GM23248 (cell line): ENCODE data around the gene KPNA5. TPM values are rescaled to one million over a fixed set of nuclear protein-coding genes. Genes with fewer than 3 reads are reported as not detected.
"Not testable (repeated sequence)": the region's sequence is repeated elsewhere in the genome, so short reads cannot be mapped to it uniquely, and the experiment has no call there.

ENCODE experiments used
- DNase-seq: peaks from one replicate; pipeline ENCODE4 v3.0.0-alpha.2; 2015
- H2AFZ ChIP-seq: fragments of 200-600 bp; sonication (generic); 2 replicates; pipeline ENCODE4 v1.6.1; 2016; ENCODE audit warnings: antibody characterized with exemption
- H3F3A ChIP-seq: fragments of 200-600 bp; sonication (generic); 2 replicates; pipeline ENCODE4 v1.6.1; 2016; ENCODE audit warnings: mild to moderate bottlenecking, antibody characterized with exemption, mixed run types; ENCODE audit not compliant: insufficient read depth
- H3K27ac ChIP-seq: fragments of 200-600 bp; sonication (generic); 2 replicates; pipeline ENCODE4 v1.5.1; 2016; ENCODE audit warnings: mild to moderate bottlenecking
- H3K27me3 ChIP-seq: fragments of 200-600 bp; sonication (generic); replicated peaks from 2 replicates; pipeline ENCODE4 v1.6.1; 2016; ENCODE audit warnings: mild to moderate bottlenecking; ENCODE audit not compliant: insufficient read depth
- H3K36me3 ChIP-seq: fragments of 200-600 bp; sonication (generic); 2 replicates; pipeline ENCODE4 v1.6.1; 2016; ENCODE audit warnings: low read depth, mild to moderate bottlenecking
- H3K4me1 ChIP-seq: fragments of 200-600 bp; sonication (generic); 2 replicates; pipeline ENCODE4 v1.6.1; 2016; ENCODE audit warnings: mild to moderate bottlenecking; ENCODE audit not compliant: insufficient read depth
- H3K4me2 ChIP-seq: fragments of 200-600 bp; sonication (generic); one replicate; pipeline ENCODE4 v1.6.1; 2016; ENCODE audit warnings: mild to moderate bottlenecking; ENCODE audit not compliant: unreplicated experiment
- H3K4me3 ChIP-seq: fragments of 200-600 bp; sonication (generic); 2 replicates; pipeline ENCODE4 v1.5.1; 2016; ENCODE audit warnings: mild to moderate bottlenecking
- H3K79me2 ChIP-seq: fragments of 200-600 bp; sonication (generic); 2 replicates; pipeline ENCODE4 v1.6.1; 2016; ENCODE audit warnings: mild to moderate bottlenecking; ENCODE audit not compliant: insufficient read depth
- H3K9ac ChIP-seq: fragments of 200-600 bp; sonication (generic); 2 replicates; pipeline ENCODE4 v1.6.1; 2016; ENCODE audit warnings: mild to moderate bottlenecking
- H3K9me2 ChIP-seq: fragments of 200-600 bp; sonication (generic); 2 replicates; pipeline ENCODE4 v1.6.1; 2016; ENCODE audit warnings: mixed run types, mild to moderate bottlenecking, moderate library complexity; ENCODE audit not compliant: insufficient read depth
- H3K9me3 ChIP-seq: fragments of 200-600 bp; sonication (generic); one replicate; pipeline ENCODE4 v1.6.1; 2017; ENCODE audit warnings: low read depth
- H4K20me1 ChIP-seq: fragments of 200-600 bp; sonication (generic); 2 replicates; pipeline ENCODE4 v1.6.0; 2016; ENCODE audit not compliant: insufficient read depth
- EZH2 ChIP-seq: fragments of 200-600 bp; sonication (generic); IDR thresholded peaks from 2 replicates; pipeline ENCODE4 v1.6.1; 2018; ENCODE audit warnings: antibody characterized with exemption, mild to moderate bottlenecking; ENCODE audit not compliant: insufficient read depth, poor library complexity, severe bottlenecking
- EZH2phosphoT487 ChIP-seq: fragments of 200-600 bp; sonication (generic); IDR thresholded peaks from 2 replicates; pipeline ENCODE4 v1.6.1; 2018; ENCODE audit warnings: antibody characterized with exemption, moderate library complexity, mild to moderate bottlenecking, low read depth; ENCODE audit not compliant: insufficient read depth
- WGBS, 2 experiments: methylation state at CpG; one replicate each; pipeline ENCODE4 v1.1.6; 2015 to 2017; ENCODE audit warnings: low lambda C conversion rate in 2 of 2, low coverage in 1 of 2; ENCODE audit errors: missing lambda C conversion rate in 2 of 2; 5-methylcytosine and 5-hydroxymethylcytosine counted together
- in situ Hi-C: fragments of 300-500 bp; cut with MboI; formaldehyde crosslinking; loops from 2 replicates; pipeline ENCODE4 v1.15.0; 2020
- polyA plus RNA-seq: library from polyadenylated mRNA; unstranded; fragments of >200 nt; fragmentation: Nextera tagmentation; extraction: Ambion mirVana; gene quantifications from 2 replicates; pipeline ENCODE4 v1.2.1, GENCODE V29; 2016
- total RNA-seq: library from RNA; depleted of rRNA; stranded (reverse); fragments of >200 nt; shearing (Covaris generic); gene quantifications from 2 replicates; pipeline ENCODE4 v1.2.3, GENCODE V29; 2014

KPNA5 gene
- total and polyA plus RNA-seq, 2 experiments from 2014 or later, result 2.4 to 3.4 TPM

- H3K9me2 ChIP-seq, result no peaks in the 10 kb centered on the region
- no peaks in the 10 kb centered on the region for H3K9me3 ChIP-seq
- no peak for DNase-seq
- H3K27ac ChIP-seq, result no peak overlapping the region
- no peaks in the 10 kb centered on the region for H3K4me1 ChIP-seq
- H3K36me3 ChIP-seq, result peaks cover 20% of the 10 kb centered on the region
- H3K4me3 ChIP-seq, result no peak overlapping the region
- WGBS, 2 experiments, result 95 to 99% methylated on average over 3 of the region's 3 CpGs
- H3K4me2 ChIP-seq, result no peak overlapping the region
- TF ChIP-seq EZH2, result no peak
- no peak for TF ChIP-seq EZH2phosphoT487
- H3K9ac ChIP-seq, result no peak overlapping the region
- no peaks in the 10 kb centered on the region for H3F3A ChIP-seq
- no peaks in the 10 kb centered on the region for H3K27me3 ChIP-seq
- H4K20me1 ChIP-seq, result no peaks in the 10 kb centered on the region
- in situ Hi-C loops, result no loop called here
- 0 out of 2 replicates have a peak, but pooled peaks cover 3% of the 10 kb centered on the region for H3K79me2 ChIP-seq
- H2AFZ ChIP-seq, result no peak overlapping the region
These were observed 31.9 kb upstream of the KPNA5 start for GRCh38 chr6:116649129-116649528.

- H3K27ac ChIP-seq, result no peak overlapping the region
- no peaks in the 10 kb centered on the region for H3K9me2 ChIP-seq
- no peaks in the 10 kb centered on the region for H3K4me1 ChIP-seq
- no peak overlapping the region for H3K4me3 ChIP-seq
- H3K9ac ChIP-seq, result no peak overlapping the region
- H3K9me3 ChIP-seq, result no peaks in the 10 kb centered on the region
- no peak for DNase-seq
- peaks cover 19% of the 10 kb centered on the region for H3K36me3 ChIP-seq
- H3K79me2 ChIP-seq, result 0 out of 2 replicates have a peak, but pooled peaks cover 11% of the 10 kb centered on the region
- H4K20me1 ChIP-seq, result no peaks in the 10 kb centered on the region
- no peak overlapping the region for H3K4me2 ChIP-seq
- no peak overlapping the region for H2AFZ ChIP-seq
- WGBS, 2 experiments, result 91 to 95% methylated on average over 4 of the region's 4 CpGs
- H3F3A ChIP-seq, result no peaks in the 10 kb centered on the region
- no peak for TF ChIP-seq EZH2phosphoT487
- no peak for TF ChIP-seq EZH2
- H3K27me3 ChIP-seq, result no peaks in the 10 kb centered on the region
- in situ Hi-C loops, result no loop called here
These were observed 29.1 kb upstream of the KPNA5 start for GRCh38 chr6:116651916-116652315.

GRCh38 chr6:116661594-116661993, 19.4 kb upstream of the KPNA5 start:
- Histone ChIP-seq H3K9ac (no peak overlapping the region), H3K27ac (no peak overlapping the region), H3K27me3 (no peaks in the 10 kb centered on the region), H3F3A (no peaks in the 10 kb centered on the region), H3K4me1 (peaks cover 18% of the 10 kb centered on the region), H3K4me2 (no peak overlapping the region), H2AFZ (no peak overlapping the region), H4K20me1 (no peaks in the 10 kb centered on the region), H3K4me3 (no peak overlapping the region), H3K9me3 (no peaks in the 10 kb centered on the region), H3K9me2 (no peaks in the 10 kb centered on the region), H3K36me3 (peaks cover 2% of the 10 kb centered on the region; the same call in 1 of the 2 replicates), H3K79me2 (peaks cover 87% of the 10 kb centered on the region)
- in situ Hi-C loops, result no loop called here
- no peak for DNase-seq
- TF ChIP-seq EZH2, result no peak
- no peak for TF ChIP-seq EZH2phosphoT487

GRCh38 chr6:116662202-116662601, 18.8 kb upstream of the KPNA5 start:
- H3K9me2 ChIP-seq, result no peaks in the 10 kb centered on the region
- no peaks in the 10 kb centered on the region for H4K20me1 ChIP-seq
- H3K9ac ChIP-seq, result no peak overlapping the region
- no peak overlapping the region for H3K27ac ChIP-seq
- no peaks in the 10 kb centered on the region for H3F3A ChIP-seq
- TF ChIP-seq EZH2 (no peak), EZH2phosphoT487 (no peak)
- in situ Hi-C loops, result no loop called here
- no peak overlapping the region for H3K4me2 ChIP-seq
- WGBS, 2 experiments, result 100% methylated on average over 1 of the region's 1 CpG
- no peaks in the 10 kb centered on the region for H3K9me3 ChIP-seq
- H3K79me2 ChIP-seq, result peaks cover 87% of the 10 kb centered on the region
- H3K36me3 ChIP-seq, result no peaks in the 10 kb centered on the region; the same call in 1 of the 2 replicates
- peaks cover 23% of the 10 kb centered on the region for H3K4me1 ChIP-seq
- no peak for DNase-seq
- H3K4me3 ChIP-seq, result no peak overlapping the region
- H3K27me3 ChIP-seq, result no peaks in the 10 kb centered on the region
- H2AFZ ChIP-seq, result no peak overlapping the region

- Histone ChIP-seq H3K4me3 (no peak overlapping the region), H2AFZ (no peak overlapping the region), H3K79me2 (peaks cover 97% of the 10 kb centered on the region), H3K9me3 (no peaks in the 10 kb centered on the region), H3K4me2 (no peak overlapping the region), H3F3A (no peaks in the 10 kb centered on the region), H4K20me1 (no peaks in the 10 kb centered on the region), H3K4me1 (peaks cover 28% of the 10 kb centered on the region), H3K36me3 (no peaks in the 10 kb centered on the region; the same call in 1 of the 2 replicates), H3K9me2 (no peaks in the 10 kb centered on the region), H3K27ac (no peak overlapping the region), H3K27me3 (no peaks in the 10 kb centered on the region), H3K9ac (no peak overlapping the region)
- in situ Hi-C loops, result no loop called here
- no peak for DNase-seq
- TF ChIP-seq EZH2phosphoT487, result no peak
- TF ChIP-seq EZH2, result no peak
- WGBS, 2 experiments, result 85 to 90% methylated on average over 3 of the region's 3 CpGs
These were observed 17.7 kb upstream of the KPNA5 start for GRCh38 chr6:116663308-116663707.

GRCh38 chr6:116664169-116664568, 16.8 kb upstream of the KPNA5 start:
- in situ Hi-C loops, H3K9ac ChIP-seq: not testable (repeated sequence)
- WGBS, 2 experiments, result 98% methylated on average over 2 of the region's 2 CpGs

More at GRCh38 chr6:116664169-116664568, 16.8 kb upstream of the KPNA5 start:
- H3F3A ChIP-seq, H3K4me2 ChIP-seq, H3K9me2 ChIP-seq, H3K4me3 ChIP-seq, H4K20me1 ChIP-seq, H3K9me3 ChIP-seq, H3K27ac ChIP-seq, H3K36me3 ChIP-seq, DNase-seq, H3K27me3 ChIP-seq, H2AFZ ChIP-seq: not testable (repeated sequence)
- Histone ChIP-seq H3K79me2 (peaks cover 93% of the 10 kb centered on the region), H3K4me1 (peaks cover 28% of the 10 kb centered on the region)
